Fibroblast of pulmonary artery (primary cell): ENCODE measurements around the gene MYH9.
"Not testable (repeated sequence)": the region's sequence is repeated elsewhere in the genome, so short reads cannot be mapped to it uniquely, and the experiment has no call there.

Experiments used
- DNase-seq: peaks from one replicate; pipeline ENCODE4 v3.0.0-alpha.2; 2010; ENCODE audit warnings: low read depth
- H3K4me3 ChIP-seq: replicated peaks from 2 replicates; pipeline ENCODE4 v1.5.1; 2011; ENCODE audit warnings: low read depth, mild to moderate bottlenecking, control low read depth, low read length, moderate library complexity
- CTCF ChIP-seq: IDR thresholded peaks from 2 replicates; pipeline ENCODE4 v1.5.1; 2011; ENCODE audit warnings: mild to moderate bottlenecking, control low read depth, low read length, inconsistent platforms; ENCODE audit errors: missing control alignments

Gene MYH9

GRCh38 chr22:36257308-36257707, 130.5 kb downstream of the MYH9 start:
- no peak for TF ChIP-seq CTCF
- DNase-seq, result no peak
- H3K4me3 ChIP-seq, result no peak overlapping the region

GRCh38 chr22:36256478-36256877, 131.3 kb downstream of the MYH9 start:
- no peak overlapping the region for H3K4me3 ChIP-seq
- DNase-seq, result no peak
- TF ChIP-seq CTCF, result no peak

GRCh38 chr22:36255572-36255971, 132.2 kb downstream of the MYH9 start:
- not testable (repeated sequence) for DNase-seq, H3K4me3 ChIP-seq

- no peak for TF ChIP-seq CTCF
- DNase-seq, result peak; percentile 41
- H3K4me3 ChIP-seq, result no peak overlapping the region
These were observed 134.0 kb downstream of the MYH9 start for GRCh38 chr22:36253523-36254490.

- peak within 1 kb of the TSS; percentile 25 for H3K4me3 ChIP-seq
- no peak for TF ChIP-seq CTCF
- DNase-seq, result peak; percentile 23
These were observed 134.8 kb downstream of the MYH9 start, which contains the start of gene APOL1 for GRCh38 chr22:36252754-36253522. Gene APOL1, plus strand, starts transcription at chr22:36253133. Its CDS starts 1,823 bp downstream, at chr22:36254956.

- DNase-seq, H3K4me3 ChIP-seq: not testable (repeated sequence)
These were observed 135.7 kb downstream of the MYH9 start for GRCh38 chr22:36251979-36252608.

- not testable (repeated sequence) for H3K4me3 ChIP-seq, DNase-seq
These were observed 137.3 kb downstream of the MYH9 start for GRCh38 chr22:36250292-36250960.

GRCh38 chr22:36249160-36249559, 138.6 kb downstream of the MYH9 start:
- H3K4me3 ChIP-seq, result no peak overlapping the region
- DNase-seq, result no peak
- TF ChIP-seq CTCF, result no peak
